H1 (cell line): Measurements from ENCODE around the gene RASGEF1C. TPM values are rescaled to one million over a fixed set of nuclear protein-coding genes. Genes with fewer than 3 reads are reported as not detected.

Source experiments
- CTCF ChIA-PET: fragments of 300-600 bp; sonication (Branson Sonifier 250); formaldehyde crosslinking; loops from one replicate; lab custom pipeline; 2021; ENCODE audit not compliant: partially characterized antibody; lab: Charles Lee
- POLR2A ChIA-PET: fragments of 300-600 bp; sonication (Branson Sonifier 250); formaldehyde crosslinking; loops from one replicate; lab custom pipeline; 2021; ENCODE audit warnings: inconsistent platforms; ENCODE audit not compliant: partially characterized antibody; lab: Charles Lee
- DNase-seq, 2 experiments: peaks; one replicate each; pipeline versions ENCODE4 v3.0.0 to v3.0.0-alpha.2; 2010 to 2022; ENCODE audit warnings: low spot score in 2 of 2, low read depth in 1 of 2, mixed read lengths in 1 of 2
- FAIRE-seq: peaks from 2 replicates; lab custom pipeline; 2011; peaks lifted over from hg19 to GRCh38; lab: Jason Lieb, UNC
- H2AFZ ChIP-seq: 2 replicates; pipeline ENCODE4 v1.8.1; 2012; ENCODE audit warnings: low read length, inconsistent platforms
- H2AK5ac ChIP-seq: 2 replicates; pipeline ENCODE4 v1.6.1; 2013; ENCODE audit warnings: low read depth, low read length
- H2BK120ac ChIP-seq: replicated peaks from 2 replicates; pipeline ENCODE3; 2013; ENCODE audit warnings: low read depth, low read length, inconsistent platforms
- H2BK12ac ChIP-seq: 2 replicates; pipeline ENCODE4 v1.6.1; 2013; ENCODE audit warnings: low read depth, low read length
- H2BK15ac ChIP-seq: 2 replicates; pipeline ENCODE4 v1.6.1; 2013; ENCODE audit warnings: low read length
- H2BK20ac ChIP-seq: 2 replicates; pipeline ENCODE4 v1.6.1; 2013; ENCODE audit warnings: low read length
- H2BK5ac ChIP-seq: 2 replicates; pipeline ENCODE4 v1.6.1; 2013; ENCODE audit warnings: low read depth, low read length
- H3K14ac ChIP-seq: 2 replicates; pipeline ENCODE4 v1.6.1; 2013; ENCODE audit warnings: inconsistent platforms; ENCODE audit not compliant: insufficient read length
- H3K18ac ChIP-seq: 2 replicates; pipeline ENCODE4 v1.6.1; 2013; ENCODE audit warnings: low read length; ENCODE audit errors: extremely low read depth
- H3K23ac ChIP-seq: 2 replicates; pipeline ENCODE4 v1.6.1; 2013; ENCODE audit warnings: inconsistent platforms; ENCODE audit not compliant: insufficient read length
- H3K23me2 ChIP-seq: 2 replicates; pipeline ENCODE4 v1.6.1; 2013; ENCODE audit warnings: low read depth, low read length
- H3K27ac ChIP-seq: 2 replicates; pipeline ENCODE4 v1.6.1; 2011; ENCODE audit warnings: low read depth, low read length, inconsistent platforms
- H3K27me3 ChIP-seq, 4 experiments: replicated peaks in 1 of 4; 1 replicate in 1 of 4; 2 replicates in 3 of 4; pipeline versions ENCODE4 v1.6.1 to v1.8.1; 2011 to 2013; ENCODE audit warnings: low read length in 3 of 4, mild to moderate bottlenecking in 3 of 4, inconsistent platforms in 2 of 4, mixed read lengths in 2 of 4, moderate library complexity in 1 of 4; ENCODE audit not compliant: control insufficient read depth in 3 of 4, insufficient read depth in 3 of 4; ENCODE audit errors: extremely low read depth in 1 of 4
- H3K36me3 ChIP-seq, 4 experiments: 2 replicates each; pipeline versions ENCODE4 v1.6.1 to v1.8.1; 2011 to 2013; ENCODE audit warnings: mild to moderate bottlenecking in 4 of 4, low read length in 3 of 4, moderate library complexity in 2 of 4, control low read depth in 1 of 4, inconsistent platforms in 1 of 4; ENCODE audit not compliant: insufficient read depth in 4 of 4, control insufficient read depth in 2 of 4
- H3K4ac ChIP-seq: replicated peaks from 2 replicates; pipeline ENCODE3; 2013; ENCODE audit warnings: low read length, low read depth, mixed read lengths, inconsistent platforms; ENCODE audit not compliant: insufficient read length
- H3K4me1 ChIP-seq, 4 experiments: replicated peaks in 1 of 4; 1 replicate in 1 of 4; 2 replicates in 3 of 4; pipeline versions ENCODE4 v1.6.1 to v1.8.1; 2011 to 2013; ENCODE audit warnings: low read length in 3 of 4, inconsistent platforms in 2 of 4, mixed read lengths in 1 of 4; ENCODE audit not compliant: insufficient read depth in 4 of 4, control insufficient read depth in 3 of 4
- H3K4me2 ChIP-seq, 2 experiments: 2 replicates each; pipeline versions ENCODE4 v1.6.1 to v1.8.1; 2011 to 2013; ENCODE audit warnings: low read depth in 2 of 2, low read length in 2 of 2, control low read depth in 1 of 2, inconsistent platforms in 1 of 2, mild to moderate bottlenecking in 1 of 2; ENCODE audit not compliant: insufficient read depth in 1 of 2
- H3K4me3 ChIP-seq, 4 experiments: fragments of 200-600, 300-600 bp in 1 of 4; sonication (generic), shearing (Covaris generic), sonication (Bioruptor Twin) in 1 of 4; 2 replicates each; pipeline versions ENCODE4 v1.5.1 to v1.8.1; 2011 to 2016; ENCODE audit warnings: low read length in 4 of 4, low read depth in 3 of 4, control low read depth in 2 of 4, inconsistent platforms in 2 of 4, mild to moderate bottlenecking in 2 of 4, mixed read lengths in 1 of 4, moderate library complexity in 1 of 4; ENCODE audit not compliant: insufficient read depth in 2 of 4; ENCODE audit errors: extremely low read depth in 1 of 4
- H3K56ac ChIP-seq: replicated peaks from 2 replicates; pipeline ENCODE3; 2013; ENCODE audit warnings: low read depth, mild to moderate bottlenecking, mixed read lengths, low read length, inconsistent platforms; ENCODE audit not compliant: insufficient read length
- H3K79me1 ChIP-seq: 2 replicates; pipeline ENCODE4 v1.6.1; 2013; ENCODE audit warnings: low read depth, low read length, control low read depth
- H3K79me2 ChIP-seq, 2 experiments: 2 replicates each; pipeline versions ENCODE4 v1.6.1 to v1.8.1; 2012 to 2013; ENCODE audit warnings: low read length in 2 of 2, mild to moderate bottlenecking in 2 of 2, inconsistent platforms in 1 of 2; ENCODE audit not compliant: insufficient read depth in 2 of 2, control insufficient read depth in 1 of 2
- H3K9ac ChIP-seq, 4 experiments: replicated peaks in 1 of 4; 1 replicate in 1 of 4; 2 replicates in 3 of 4; pipeline versions ENCODE4 v1.6.1 to v1.8.1; 2011 to 2013; ENCODE audit warnings: low read depth in 3 of 4, low read length in 3 of 4, control low read depth in 2 of 4, mild to moderate bottlenecking in 2 of 4, moderate library complexity in 2 of 4, inconsistent platforms in 1 of 4; ENCODE audit errors: extremely low read depth in 1 of 4
- H3K9me3 ChIP-seq, 2 experiments: 2 replicates each; pipeline versions ENCODE4 v1.6.1 to v1.8.1; 2012 to 2013; ENCODE audit warnings: mild to moderate bottlenecking in 2 of 2, moderate library complexity in 2 of 2, control low read depth in 1 of 2, inconsistent platforms in 1 of 2, low read depth in 1 of 2, low read length in 1 of 2, mixed read lengths in 1 of 2; ENCODE audit not compliant: insufficient read depth in 2 of 2
- H4K20me1 ChIP-seq, 2 experiments: replicated peaks in 1 of 2; 2 replicates each; pipeline versions ENCODE3 to v1.8.1; 2011 to 2013; ENCODE audit warnings: inconsistent platforms in 2 of 2, low read length in 2 of 2, mild to moderate bottlenecking in 1 of 2; ENCODE audit not compliant: insufficient read depth in 2 of 2, control insufficient read depth in 1 of 2
- H4K5ac ChIP-seq: 2 replicates; pipeline ENCODE4 v1.6.1; 2013; ENCODE audit warnings: low read length, low read depth, mixed read lengths, inconsistent platforms; ENCODE audit not compliant: insufficient read length
- H4K8ac ChIP-seq: 2 replicates; pipeline ENCODE4 v1.8.0; 2013; ENCODE audit warnings: mild to moderate bottlenecking, moderate library complexity, low read length, inconsistent platforms; ENCODE audit not compliant: insufficient read depth; ENCODE audit errors: extremely low read depth
- H4K91ac ChIP-seq: replicated peaks from 2 replicates; pipeline ENCODE3; 2013; ENCODE audit warnings: low read length, mixed read lengths, inconsistent platforms; ENCODE audit not compliant: insufficient read length
- ASH2L ChIP-seq: fragments of 200-600, 300-600 bp; sonication (generic); IDR thresholded peaks from one replicate; pipeline ENCODE4 v1.7.1; 2017; ENCODE audit warnings: low read length
- CTBP2 ChIP-seq: IDR thresholded peaks from 2 replicates; pipeline ENCODE4 v1.7.0; 2011; ENCODE audit warnings: borderline replicate concordance, mild to moderate bottlenecking, moderate library complexity, mixed read lengths, low read length; ENCODE audit not compliant: insufficient read depth, insufficient read length
- RXRA ChIP-seq: IDR thresholded peaks from 2 replicates; pipeline ENCODE4 v1.6.1; 2011; ENCODE audit warnings: low read depth, mild to moderate bottlenecking, low read length, moderate library complexity; ENCODE audit not compliant: insufficient read depth
- SP1 ChIP-seq: IDR thresholded peaks from 2 replicates; pipeline ENCODE4 v1.6.1; 2011; ENCODE audit warnings: low read depth, low read length
- WGBS, 2 experiments: shearing (Covaris generic) in 1 of 2; methylation state at CpG; one replicate each; pipeline versions ENCODE4 v1.1.6 to v1.1.7; 2013 to 2015; ENCODE audit warnings: low lambda C conversion rate in 2 of 2, mixed read lengths in 2 of 2, inconsistent platforms in 1 of 2, low coverage in 1 of 2, missing lambda C conversion rate in 1 of 2; ENCODE audit not compliant: insufficient replicate concordance in 2 of 2, insufficient coverage in 1 of 2, insufficient read length in 1 of 2; ENCODE audit errors: extremely low coverage in 1 of 2, missing lambda C conversion rate in 1 of 2; 5-methylcytosine and 5-hydroxymethylcytosine counted together
- polyA plus RNA-seq, 7 experiments: library from polyadenylated mRNA; depleted of rRNA in 3 of 7; stranded (reverse) in 5 of 7; unstranded in 2 of 7; fragments of >200 nt in 5 of 7; fragments of 200-250 nt in 2 of 7; gene quantifications; 1 replicate in 5 of 7; 2 replicates in 1 of 7; 4 replicates in 1 of 7; pipeline versions ENCODE4 v1.2.1 to v1.2.3, GENCODE V29; 2011 to 2013; ENCODE audit warnings: missing spikeins in 2 of 7, mixed read lengths in 2 of 7
- total RNA-seq: library from RNA; stranded (reverse); fragmentation: NEBNext Ultra II Directional; extraction: Animal tissue kit (Norgen Biotek cat#: 25700); gene quantifications from 2 replicates; pipeline ENCODE4 v1.2.1, GENCODE V29; 2021
- TF ChIP-seq, protein P1 (sequence below): IDR thresholded peaks from 2 replicates; pipeline ENCODE4 v1.6.1; 2012; ENCODE audit warnings: low read length, inconsistent platforms
- TF ChIP-seq, protein P2 (sequence below): IDR thresholded peaks from 2 replicates; pipeline ENCODE4 v1.6.1; 2011; ENCODE audit warnings: low read depth, mild to moderate bottlenecking, low read length; ENCODE audit not compliant: insufficient read depth
- TF ChIP-seq, protein P3 (sequence below), 3 experiments: IDR thresholded peaks; 1 replicate in 2 of 3; 2 replicates in 1 of 3; pipeline versions ENCODE4 v1.5.1 to v1.6.1; 2011; ENCODE audit warnings: low read length in 3 of 3, mild to moderate bottlenecking in 3 of 3, inconsistent platforms in 2 of 3, low read depth in 1 of 3, moderate library complexity in 1 of 3; ENCODE audit not compliant: insufficient read depth in 1 of 3; ENCODE audit errors: control extremely low read depth in 1 of 3

Gene RASGEF1C
- total and polyA plus RNA-seq, 2 of the 8 experiments (the other 6 are each of a cell fraction or from before 2014, with no cell fraction given): 0.26 to 0.61 TPM

DNA sequence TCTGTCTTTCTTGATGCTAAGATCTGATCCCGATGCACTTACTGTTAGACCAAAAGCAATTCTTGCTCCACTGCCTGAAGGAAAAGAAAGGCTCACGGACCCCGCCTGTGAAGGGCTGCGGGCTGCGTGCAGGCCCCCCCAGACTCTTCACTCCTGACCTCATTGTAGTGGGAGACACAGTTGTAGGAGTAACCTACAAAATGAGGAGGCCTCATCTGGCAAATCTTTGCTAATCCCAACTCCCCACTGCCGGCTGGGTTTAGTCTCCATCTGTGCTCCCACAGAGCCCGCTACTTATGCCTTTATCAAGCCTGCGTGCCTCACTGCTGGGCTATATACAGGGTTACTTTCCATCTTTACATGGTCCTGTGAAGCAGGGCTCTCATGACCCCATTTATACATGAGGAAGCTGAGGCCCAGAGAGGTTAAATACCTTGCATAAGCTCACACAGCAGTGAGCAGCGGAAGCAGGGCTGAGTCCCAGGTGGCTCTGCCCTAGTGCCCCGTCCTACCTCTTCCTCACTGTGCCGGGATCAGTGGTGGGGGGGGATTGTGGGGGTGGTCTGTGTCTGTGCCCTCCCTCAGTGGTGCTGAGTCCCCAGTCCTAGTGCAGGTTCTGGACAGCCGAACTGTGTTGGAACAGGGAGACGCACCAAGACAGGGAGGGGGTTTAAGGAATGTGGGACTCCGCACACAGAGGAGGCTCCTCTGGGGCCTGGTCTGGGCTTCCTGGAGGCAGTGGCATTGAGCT, 93.5 kb downstream of the RASGEF1C start:
- Histone ChIP-seq H3K27me3 (no peaks in the 10 kb centered on the region), H3K79me2 (no peaks in the 10 kb centered on the region), H3K9ac (no peak overlapping the region), H2BK15ac (no peak overlapping the region), H3K4me1 (peaks cover 0 to 4% (median 0%) of the 10 kb centered on the region in 4 experiments; a peak in 3 of 7 replicates), H4K20me1 (peaks cover 0 to 4% of the 10 kb centered on the region in 2 experiments), H3K9me3 (no peaks in the 10 kb centered on the region), H3K4ac (no peak overlapping the region), H3K56ac (no peak overlapping the region), H3K18ac (no peak overlapping the region), H3K14ac (no peak overlapping the region), H3K4me2 (no peak overlapping the region), H3K27ac (no peak overlapping the region), H3K23me2 (no peaks in the 10 kb centered on the region), H4K8ac (no peak overlapping the region), H3K79me1 (no peaks in the 10 kb centered on the region), H2BK120ac (no peak overlapping the region), H3K36me3 (no peaks in the 10 kb centered on the region), H2AFZ (no peak overlapping the region), H3K23ac (no peak overlapping the region), H3K4me3 (no peak overlapping the region), H2BK5ac (no peak overlapping the region), H4K5ac (no peak overlapping the region), H2BK12ac (no peak overlapping the region), H2BK20ac (no peak overlapping the region), H4K91ac (no peak overlapping the region), H2AK5ac (no peak overlapping the region)
- WGBS, 2 experiments: 94% methylated on average over 13 of the region's 14 CpGs; no CpG with 5 or more reads in 1 of the 2 experiments
- no peak for DNase-seq
- ChIA-PET POLR2A (no interaction called here), CTCF (interaction anchor here (0.6 to 2.1 kb wide), 6 partner anchors 10 to 208 kb away, joined by 3 to 10 read pairs (median 4); no protein-coding TSS in a partner anchor)
- no peak for FAIRE-seq
- TF ChIP-seq, protein P1, sequence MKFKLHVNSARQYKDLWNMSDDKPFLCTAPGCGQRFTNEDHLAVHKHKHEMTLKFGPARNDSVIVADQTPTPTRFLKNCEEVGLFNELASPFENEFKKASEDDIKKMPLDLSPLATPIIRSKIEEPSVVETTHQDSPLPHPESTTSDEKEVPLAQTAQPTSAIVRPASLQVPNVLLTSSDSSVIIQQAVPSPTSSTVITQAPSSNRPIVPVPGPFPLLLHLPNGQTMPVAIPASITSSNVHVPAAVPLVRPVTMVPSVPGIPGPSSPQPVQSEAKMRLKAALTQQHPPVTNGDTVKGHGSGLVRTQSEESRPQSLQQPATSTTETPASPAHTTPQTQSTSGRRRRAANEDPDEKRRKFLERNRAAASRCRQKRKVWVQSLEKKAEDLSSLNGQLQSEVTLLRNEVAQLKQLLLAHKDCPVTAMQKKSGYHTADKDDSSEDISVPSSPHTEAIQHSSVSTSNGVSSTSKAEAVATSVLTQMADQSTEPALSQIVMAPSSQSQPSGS: no peak
- no peak for TF ChIP-seq SP1
- TF ChIP-seq CTBP2: no peak
- TF ChIP-seq ASH2L: no peak
- no peak for TF ChIP-seq RXRA
- TF ChIP-seq, protein P2, sequence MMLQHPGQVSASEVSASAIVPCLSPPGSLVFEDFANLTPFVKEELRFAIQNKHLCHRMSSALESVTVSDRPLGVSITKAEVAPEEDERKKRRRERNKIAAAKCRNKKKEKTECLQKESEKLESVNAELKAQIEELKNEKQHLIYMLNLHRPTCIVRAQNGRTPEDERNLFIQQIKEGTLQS: no peak
- TF ChIP-seq, protein P3, sequence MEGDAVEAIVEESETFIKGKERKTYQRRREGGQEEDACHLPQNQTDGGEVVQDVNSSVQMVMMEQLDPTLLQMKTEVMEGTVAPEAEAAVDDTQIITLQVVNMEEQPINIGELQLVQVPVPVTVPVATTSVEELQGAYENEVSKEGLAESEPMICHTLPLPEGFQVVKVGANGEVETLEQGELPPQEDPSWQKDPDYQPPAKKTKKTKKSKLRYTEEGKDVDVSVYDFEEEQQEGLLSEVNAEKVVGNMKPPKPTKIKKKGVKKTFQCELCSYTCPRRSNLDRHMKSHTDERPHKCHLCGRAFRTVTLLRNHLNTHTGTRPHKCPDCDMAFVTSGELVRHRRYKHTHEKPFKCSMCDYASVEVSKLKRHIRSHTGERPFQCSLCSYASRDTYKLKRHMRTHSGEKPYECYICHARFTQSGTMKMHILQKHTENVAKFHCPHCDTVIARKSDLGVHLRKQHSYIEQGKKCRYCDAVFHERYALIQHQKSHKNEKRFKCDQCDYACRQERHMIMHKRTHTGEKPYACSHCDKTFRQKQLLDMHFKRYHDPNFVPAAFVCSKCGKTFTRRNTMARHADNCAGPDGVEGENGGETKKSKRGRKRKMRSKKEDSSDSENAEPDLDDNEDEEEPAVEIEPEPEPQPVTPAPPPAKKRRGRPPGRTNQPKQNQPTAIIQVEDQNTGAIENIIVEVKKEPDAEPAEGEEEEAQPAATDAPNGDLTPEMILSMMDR (IDR thresholded peaks at IDR 0.05; ENCODE audit: control extremely low read depth in 1 of 3, insufficient read depth in 1 of 3, low read depth in 1 of 3, low read length in 3 of 3): no peak
